Progenitor cell of endocrine pancreas (in vitro differentiated cells): Measurements from ENCODE around the gene ACP2. TPM values are rescaled to one million over a fixed set of nuclear protein-coding genes. Genes with fewer than 3 reads are reported as not detected.

ENCODE experiments used
- DNase-seq: peaks from one replicate; pipeline ENCODE4 v3.0.0; 2021; ENCODE audit warnings: low spot score; ENCODE audit not compliant: unreplicated experiment
- H3K27ac Mint-ChIP-seq: 2 replicates; pipeline ENCODE4 v1.8.0; 2021; ENCODE audit warnings: mild to moderate bottlenecking, moderate library complexity, mixed read lengths
- H3K27me3 Mint-ChIP-seq: 2 replicates; pipeline ENCODE4 v1.8.0; 2021; ENCODE audit warnings: mixed read lengths
- H3K36me3 Mint-ChIP-seq: 2 replicates; pipeline ENCODE4 v1.8.0; 2022; ENCODE audit warnings: mixed read lengths; ENCODE audit not compliant: insufficient read depth
- H3K4me1 Mint-ChIP-seq: 2 replicates; pipeline ENCODE4 v1.8.0; 2021; ENCODE audit warnings: low read depth, mixed read lengths
- H3K4me3 Mint-ChIP-seq: 2 replicates; pipeline ENCODE4 v1.8.0; 2021; ENCODE audit warnings: low read depth, mild to moderate bottlenecking, moderate library complexity, mixed read lengths
- H3K9me3 Mint-ChIP-seq: 2 replicates; pipeline ENCODE4 v1.8.0; 2021; ENCODE audit warnings: low read depth, mixed read lengths
- total RNA-seq: library from RNA; stranded (reverse); gene quantifications from 2 replicates; pipeline ENCODE4 v1.2.1, GENCODE V29; 2021
- TF ChIP-seq, protein P1 (sequence below): fragments of 200-600 bp; sonication (generic); IDR thresholded peaks from one replicate; pipeline ENCODE4 v1.5.0; 2021; ENCODE audit warnings: antibody characterized with exemption, mild to moderate bottlenecking; ENCODE audit not compliant: unreplicated experiment

The ACP2 gene
- total RNA-seq, 1 donor from 2014 or later: 60.2 TPM

DNA sequence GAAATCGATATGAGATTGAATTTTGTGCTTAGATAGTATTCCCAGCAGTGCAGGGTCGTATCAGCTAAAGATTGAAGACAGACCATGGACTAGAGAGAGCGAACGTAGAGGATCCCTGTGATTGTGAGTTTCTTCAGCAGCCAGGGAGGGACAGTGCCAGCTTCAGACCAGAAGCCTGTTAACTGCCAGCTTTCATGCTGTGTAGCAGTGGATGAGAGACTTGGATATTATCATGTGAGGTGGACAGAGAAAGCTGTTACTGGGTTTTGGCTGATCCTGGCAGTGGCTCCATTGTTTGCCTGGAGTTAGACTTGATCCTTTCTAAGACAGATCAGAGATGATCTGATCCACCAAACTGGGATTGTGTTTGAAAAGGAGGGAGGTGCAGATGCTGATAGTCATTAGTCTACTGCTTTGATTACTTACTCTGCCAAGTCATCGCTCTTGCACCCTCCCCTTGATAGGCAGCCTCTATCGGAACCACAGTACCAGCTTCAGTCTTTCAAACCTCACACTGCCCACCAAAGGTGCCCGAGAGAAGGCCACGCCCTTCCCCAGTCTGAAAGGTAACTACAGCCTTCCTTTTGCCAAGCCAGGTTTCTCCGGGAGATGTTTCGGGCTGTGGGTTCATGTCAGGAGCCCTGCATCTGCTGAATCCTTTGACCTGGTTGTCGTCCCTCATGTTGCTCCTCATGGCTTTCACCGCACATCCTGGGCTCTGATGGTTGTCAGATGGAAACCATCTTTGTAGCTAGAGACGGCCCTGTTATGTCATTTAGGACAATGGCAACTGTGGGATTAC, 37.6 kb upstream of the ACP2 start:
- Mint-ChIP-seq H3K36me3 (peaks cover 27% of the 10 kb centered on the region), H3K27ac (no peak overlapping the region), H3K4me1 (no peaks in the 10 kb centered on the region), H3K9me3 (no peaks in the 10 kb centered on the region), H3K27me3 (no peaks in the 10 kb centered on the region), H3K4me3 (no peak overlapping the region)
- DNase-seq: no peak
- TF ChIP-seq, protein P1, sequence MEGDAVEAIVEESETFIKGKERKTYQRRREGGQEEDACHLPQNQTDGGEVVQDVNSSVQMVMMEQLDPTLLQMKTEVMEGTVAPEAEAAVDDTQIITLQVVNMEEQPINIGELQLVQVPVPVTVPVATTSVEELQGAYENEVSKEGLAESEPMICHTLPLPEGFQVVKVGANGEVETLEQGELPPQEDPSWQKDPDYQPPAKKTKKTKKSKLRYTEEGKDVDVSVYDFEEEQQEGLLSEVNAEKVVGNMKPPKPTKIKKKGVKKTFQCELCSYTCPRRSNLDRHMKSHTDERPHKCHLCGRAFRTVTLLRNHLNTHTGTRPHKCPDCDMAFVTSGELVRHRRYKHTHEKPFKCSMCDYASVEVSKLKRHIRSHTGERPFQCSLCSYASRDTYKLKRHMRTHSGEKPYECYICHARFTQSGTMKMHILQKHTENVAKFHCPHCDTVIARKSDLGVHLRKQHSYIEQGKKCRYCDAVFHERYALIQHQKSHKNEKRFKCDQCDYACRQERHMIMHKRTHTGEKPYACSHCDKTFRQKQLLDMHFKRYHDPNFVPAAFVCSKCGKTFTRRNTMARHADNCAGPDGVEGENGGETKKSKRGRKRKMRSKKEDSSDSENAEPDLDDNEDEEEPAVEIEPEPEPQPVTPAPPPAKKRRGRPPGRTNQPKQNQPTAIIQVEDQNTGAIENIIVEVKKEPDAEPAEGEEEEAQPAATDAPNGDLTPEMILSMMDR: no peak

DNA sequence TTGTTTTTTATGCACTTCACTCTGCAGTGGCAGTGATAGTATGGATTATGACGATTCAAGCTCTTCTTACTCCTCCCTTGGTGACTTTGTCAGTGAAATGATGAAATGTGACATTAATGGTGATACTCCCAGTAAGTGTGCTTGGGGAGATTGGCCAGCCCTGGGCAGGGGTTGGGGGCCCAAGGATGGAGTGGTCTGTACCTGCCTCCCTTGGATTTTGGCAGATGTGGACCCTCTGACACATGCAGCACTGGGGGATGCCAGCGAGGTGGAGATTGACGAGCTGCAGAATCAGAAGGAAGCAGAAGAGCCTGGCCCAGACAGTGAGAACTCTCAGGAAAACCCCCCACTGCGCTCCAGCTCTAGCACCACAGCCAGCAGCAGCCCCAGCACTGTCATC, 35.5 kb upstream of the ACP2 start:
- Mint-ChIP-seq H3K9me3 (no peaks in the 10 kb centered on the region), H3K36me3 (peaks cover 20% of the 10 kb centered on the region), H3K27ac (no peak overlapping the region), H3K4me1 (no peaks in the 10 kb centered on the region), H3K27me3 (no peaks in the 10 kb centered on the region), H3K4me3 (no peak overlapping the region)
- TF ChIP-seq, protein P1: no peak
- no peak for DNase-seq

DNA sequence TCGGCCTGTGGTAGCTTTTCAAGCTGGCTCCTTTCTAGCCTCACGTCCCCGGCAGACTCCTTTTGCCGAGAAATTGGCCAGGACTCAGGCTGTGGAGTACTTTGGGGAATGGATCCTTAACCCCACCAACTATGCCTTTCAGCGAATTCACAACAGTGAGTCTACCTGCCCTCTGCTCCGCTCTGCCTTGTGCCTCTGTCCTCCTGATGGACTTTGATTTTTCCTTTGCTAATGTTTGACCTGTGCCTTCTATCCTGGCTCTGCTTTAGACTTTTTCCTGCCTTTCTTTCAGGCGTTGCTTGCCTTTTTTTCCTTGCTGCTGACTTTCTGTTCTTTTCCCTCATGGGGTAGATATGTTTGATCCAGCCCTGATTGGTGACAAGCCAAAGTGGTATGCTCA, 33.8 kb upstream of the ACP2 start:
- H3K36me3 Mint-ChIP-seq: peaks cover 22% of the 10 kb centered on the region
- H3K27me3 Mint-ChIP-seq: no peaks in the 10 kb centered on the region
- no peaks in the 10 kb centered on the region for H3K9me3 Mint-ChIP-seq
- H3K27ac Mint-ChIP-seq: no peak overlapping the region
- no peak overlapping the region for H3K4me3 Mint-ChIP-seq
- TF ChIP-seq, protein P1: no peak
- no peaks in the 10 kb centered on the region for H3K4me1 Mint-ChIP-seq
- no peak for DNase-seq

DNA sequence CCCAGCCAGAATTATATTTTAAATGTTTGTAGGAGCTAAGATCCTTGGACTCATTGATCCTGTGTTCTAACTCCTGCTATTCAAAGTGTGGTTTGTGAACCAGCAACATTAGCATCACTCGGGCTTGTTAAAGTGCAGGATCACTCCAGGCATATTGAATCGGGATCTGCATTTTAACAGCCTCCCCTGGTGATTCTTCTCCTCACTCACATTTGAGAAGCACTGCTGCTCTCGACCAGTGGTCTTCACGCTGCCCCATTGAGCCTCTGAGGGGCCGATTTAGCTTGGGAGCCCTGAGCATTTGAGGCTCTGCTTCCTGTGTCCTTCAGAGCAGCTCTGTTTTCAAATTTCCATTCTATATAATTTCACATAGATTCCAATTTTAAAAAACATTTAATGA, 32.2 kb upstream of the ACP2 start:
- Mint-ChIP-seq H3K36me3 (peaks cover 23% of the 10 kb centered on the region), H3K4me3 (no peak overlapping the region), H3K27ac (no peak overlapping the region)

DNA sequence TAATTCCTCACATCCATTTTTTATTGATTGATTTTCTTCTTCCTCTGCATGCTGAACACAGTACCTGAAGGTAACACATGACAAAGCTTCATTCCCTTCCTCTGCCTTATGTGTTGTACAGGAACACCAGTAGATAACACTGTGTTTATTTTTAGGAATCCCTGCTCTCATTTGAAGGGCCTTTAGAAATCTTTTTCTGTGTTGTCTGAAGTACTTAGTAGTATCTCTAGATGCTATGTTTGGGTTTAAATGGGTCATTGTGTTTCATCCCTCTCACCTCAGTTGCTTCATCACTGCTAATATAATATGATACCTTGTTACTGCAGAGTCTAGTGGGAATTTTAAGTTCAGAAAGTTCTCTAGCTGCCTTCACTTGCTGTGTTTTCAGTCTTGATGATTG, 31.5 kb upstream of the ACP2 start:
- TF ChIP-seq, protein P1: no peak
- Mint-ChIP-seq H3K27ac (no peak overlapping the region), H3K4me1 (no peaks in the 10 kb centered on the region), H3K27me3 (no peaks in the 10 kb centered on the region), H3K9me3 (no peaks in the 10 kb centered on the region), H3K36me3 (peaks cover 20% of the 10 kb centered on the region), H3K4me3 (no peak overlapping the region)
- no peak for DNase-seq

More for the DNA sequence above, 32.2 kb upstream of the ACP2 start:
- Mint-ChIP-seq H3K9me3 (no peaks in the 10 kb centered on the region), H3K27me3 (no peaks in the 10 kb centered on the region), H3K4me1 (no peaks in the 10 kb centered on the region)
- TF ChIP-seq, protein P1: no peak
- DNase-seq: no peak
